GM19193 (cell line): ENCODE data around the gene SLC6A17.

Source experiments
- POLR2A ChIP-seq: IDR thresholded peaks from 4 replicates; pipeline ENCODE4 v1.6.1; 2011; ENCODE audit not compliant: insufficient read depth, insufficient read length; ENCODE audit errors: extremely low read depth

SLC6A17 gene

GRCh38 chr1:110150330-110151174 is at the start of gene SLC6A17:
Gene SLC6A17 (plus strand): TSS chr1:110150494. CDS start chr1:110166930, 16,436 bp downstream.
- TF ChIP-seq POLR2A, result no peak

GRCh38 chr1:110102081-110102480 is 48.2 kb upstream of the SLC6A17 start:
- no peak for TF ChIP-seq POLR2A

GRCh38 chr1:110106013-110106941 is 44.0 kb upstream of the SLC6A17 start:
- no peak for TF ChIP-seq POLR2A

- no peak for TF ChIP-seq POLR2A
Observed at GRCh38 chr1:110107867-110108469, 42.3 kb upstream of the SLC6A17 start.

- TF ChIP-seq POLR2A, result no peak
Observed at GRCh38 chr1:110111081-110111480, 39.2 kb upstream of the SLC6A17 start.

- no peak for TF ChIP-seq POLR2A
Observed at GRCh38 chr1:110112143-110112542, 38.2 kb upstream of the SLC6A17 start, which contains the start of gene UBL4B. Gene UBL4B (plus strand): TSS chr1:110112443. CDS start chr1:110112535, 92 bp downstream.

- TF ChIP-seq POLR2A, result no peak
Observed at GRCh38 chr1:110112656-110113055, 37.6 kb upstream of the SLC6A17 start.

GRCh38 chr1:110113551-110113950 is 36.7 kb upstream of the SLC6A17 start:
- TF ChIP-seq POLR2A, result no peak

- no peak for TF ChIP-seq POLR2A
Observed at GRCh38 chr1:110114173-110114572, 36.1 kb upstream of the SLC6A17 start.

GRCh38 chr1:110114784-110115183 is 35.5 kb upstream of the SLC6A17 start:
- no peak for TF ChIP-seq POLR2A

GRCh38 chr1:110118636-110119396 is 31.5 kb upstream of the SLC6A17 start:
- no peak for TF ChIP-seq POLR2A

- no peak for TF ChIP-seq POLR2A
Observed at GRCh38 chr1:110119843-110120242, 30.5 kb upstream of the SLC6A17 start.

- no peak for TF ChIP-seq POLR2A
Observed at GRCh38 chr1:110120960-110121561, 29.2 kb upstream of the SLC6A17 start.

GRCh38 chr1:110123224-110123623 is 27.1 kb upstream of the SLC6A17 start:
- TF ChIP-seq POLR2A, result no peak

- no peak for TF ChIP-seq POLR2A
Observed at GRCh38 chr1:110125810-110126209, 24.5 kb upstream of the SLC6A17 start.

- TF ChIP-seq POLR2A, result no peak
Observed at GRCh38 chr1:110130113-110130591, 20.1 kb upstream of the SLC6A17 start.
